ENCODE data around the gene BICC1.

BICC1 gene

DNA sequence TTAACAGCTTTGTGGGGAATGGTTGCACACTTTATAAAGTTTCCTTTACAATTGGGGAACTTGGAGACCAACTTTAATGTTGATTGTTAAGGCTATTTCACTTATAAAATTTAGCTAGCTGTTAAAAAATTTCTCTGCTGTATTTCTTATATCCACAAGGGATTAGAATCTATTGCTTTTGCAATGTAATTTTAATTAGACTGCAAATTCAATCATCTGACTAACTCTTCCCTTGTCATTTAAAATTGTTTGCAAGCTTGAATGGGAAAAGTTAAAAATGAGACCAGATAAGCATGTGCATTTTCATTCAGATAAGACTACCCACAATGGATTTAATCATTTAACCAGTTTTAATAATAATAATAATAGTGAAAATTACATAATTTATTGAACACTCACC, 213.2 kb downstream of the BICC1 start:
- ATAC-seq (ENCODE audit: low read depth) = no peak
- TF ChIP-seq, protein P1, sequence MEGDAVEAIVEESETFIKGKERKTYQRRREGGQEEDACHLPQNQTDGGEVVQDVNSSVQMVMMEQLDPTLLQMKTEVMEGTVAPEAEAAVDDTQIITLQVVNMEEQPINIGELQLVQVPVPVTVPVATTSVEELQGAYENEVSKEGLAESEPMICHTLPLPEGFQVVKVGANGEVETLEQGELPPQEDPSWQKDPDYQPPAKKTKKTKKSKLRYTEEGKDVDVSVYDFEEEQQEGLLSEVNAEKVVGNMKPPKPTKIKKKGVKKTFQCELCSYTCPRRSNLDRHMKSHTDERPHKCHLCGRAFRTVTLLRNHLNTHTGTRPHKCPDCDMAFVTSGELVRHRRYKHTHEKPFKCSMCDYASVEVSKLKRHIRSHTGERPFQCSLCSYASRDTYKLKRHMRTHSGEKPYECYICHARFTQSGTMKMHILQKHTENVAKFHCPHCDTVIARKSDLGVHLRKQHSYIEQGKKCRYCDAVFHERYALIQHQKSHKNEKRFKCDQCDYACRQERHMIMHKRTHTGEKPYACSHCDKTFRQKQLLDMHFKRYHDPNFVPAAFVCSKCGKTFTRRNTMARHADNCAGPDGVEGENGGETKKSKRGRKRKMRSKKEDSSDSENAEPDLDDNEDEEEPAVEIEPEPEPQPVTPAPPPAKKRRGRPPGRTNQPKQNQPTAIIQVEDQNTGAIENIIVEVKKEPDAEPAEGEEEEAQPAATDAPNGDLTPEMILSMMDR (IDR thresholded peaks at IDR 0.05; ENCODE audit: poor library complexity, severe bottlenecking) = no peak

DNA sequence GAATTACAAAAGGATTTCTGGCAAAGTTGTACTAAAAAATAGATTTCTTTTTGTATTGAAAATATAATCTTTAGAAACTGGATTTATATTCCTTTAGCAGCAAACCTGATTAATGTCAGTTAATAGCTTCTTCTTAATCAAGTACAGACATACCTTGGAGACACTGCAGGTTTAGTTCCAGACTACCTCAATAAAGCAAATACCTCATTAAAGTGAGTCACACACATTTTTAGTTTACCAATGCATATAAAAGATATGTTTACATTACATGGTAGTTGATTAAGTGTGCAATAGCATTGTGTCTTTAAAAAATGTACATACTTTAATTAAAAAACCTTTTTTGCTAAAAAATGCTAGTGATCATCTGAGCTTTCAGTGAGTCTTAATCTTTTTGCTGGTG, 215.0 kb downstream of the BICC1 start:
- Histone ChIP-seq H3K4me1 (ENCODE audit: insufficient read depth, poor library complexity, severe bottlenecking) (peaks cover 3% of the 10 kb centered on the region), H3K9me3 (ENCODE audit: severe bottlenecking) (peaks cover 2% of the 10 kb centered on the region), H3K4me3 (ENCODE audit: severe bottlenecking) (no peak overlapping the region), H3K27ac (ENCODE audit: poor library complexity, severe bottlenecking) (no peak overlapping the region), H3K27me3 (ENCODE audit: insufficient read depth, poor library complexity, severe bottlenecking) (no peaks in the 10 kb centered on the region), H3K36me3 (ENCODE audit: low read depth) (no peaks in the 10 kb centered on the region)
- DNase-seq (ENCODE audit: low spot score) = no peak
- TF ChIP-seq, protein P1 (IDR thresholded peaks at IDR 0.05; ENCODE audit: poor library complexity, severe bottlenecking) = no peak
- ATAC-seq (ENCODE audit: low read depth) = no peak

More for the DNA sequence above, 213.2 kb downstream of the BICC1 start:
- no peak for DNase-seq (ENCODE audit: low spot score)
- H3K9me3 ChIP-seq (ENCODE audit: severe bottlenecking) = no peaks in the 10 kb centered on the region
- no peak overlapping the region for H3K4me3 ChIP-seq (ENCODE audit: severe bottlenecking)
- peaks cover 3% of the 10 kb centered on the region for H3K4me1 ChIP-seq (ENCODE audit: insufficient read depth, poor library complexity, severe bottlenecking)
- H3K36me3 ChIP-seq (ENCODE audit: low read depth) = no peaks in the 10 kb centered on the region
- H3K27ac ChIP-seq (ENCODE audit: poor library complexity, severe bottlenecking) = no peak overlapping the region
- no peaks in the 10 kb centered on the region for H3K27me3 ChIP-seq (ENCODE audit: insufficient read depth, poor library complexity, severe bottlenecking)

DNA sequence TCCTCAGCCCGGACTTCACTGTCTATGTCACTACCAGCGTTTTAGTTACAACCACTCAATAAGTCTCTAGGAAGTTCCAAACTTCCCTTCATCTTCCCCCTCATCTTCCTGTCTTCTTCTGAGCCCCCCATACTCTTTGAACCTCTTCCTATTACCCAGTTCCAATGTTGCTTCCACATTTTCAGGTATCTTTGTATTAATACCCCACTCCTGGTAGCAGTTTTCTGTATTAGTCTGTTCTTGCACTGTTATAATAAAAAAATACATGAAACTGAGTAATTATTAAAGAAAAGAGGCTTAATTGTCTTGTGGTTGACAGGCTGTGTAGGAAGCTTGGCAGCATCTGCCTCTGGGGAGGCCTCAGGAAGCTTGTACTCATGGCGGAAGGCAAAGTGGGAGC, 218.6 kb downstream of the BICC1 start:
- Histone ChIP-seq H3K9me3 (ENCODE audit: severe bottlenecking) (peaks cover 2% of the 10 kb centered on the region), H3K27ac (ENCODE audit: poor library complexity, severe bottlenecking) (no peak overlapping the region), H3K27me3 (ENCODE audit: insufficient read depth, poor library complexity, severe bottlenecking) (no peaks in the 10 kb centered on the region), H3K36me3 (ENCODE audit: low read depth) (no peaks in the 10 kb centered on the region), H3K4me1 (ENCODE audit: insufficient read depth, poor library complexity, severe bottlenecking) (no peaks in the 10 kb centered on the region), H3K4me3 (ENCODE audit: severe bottlenecking) (no peak overlapping the region)
- TF ChIP-seq, protein P1 (IDR thresholded peaks at IDR 0.05; ENCODE audit: poor library complexity, severe bottlenecking) = no peak
- DNase-seq (ENCODE audit: low spot score) (no peak), ATAC-seq (ENCODE audit: low read depth) (no peak)

GRCh38 chr10:58733436-58733835, 220.8 kb downstream of the BICC1 start:
- no peak for ATAC-seq (ENCODE audit: low read depth)
- H3K4me1 ChIP-seq (ENCODE audit: insufficient read depth, poor library complexity, severe bottlenecking) = no peaks in the 10 kb centered on the region
- peaks cover 2% of the 10 kb centered on the region for H3K9me3 ChIP-seq (ENCODE audit: severe bottlenecking)

DNA sequence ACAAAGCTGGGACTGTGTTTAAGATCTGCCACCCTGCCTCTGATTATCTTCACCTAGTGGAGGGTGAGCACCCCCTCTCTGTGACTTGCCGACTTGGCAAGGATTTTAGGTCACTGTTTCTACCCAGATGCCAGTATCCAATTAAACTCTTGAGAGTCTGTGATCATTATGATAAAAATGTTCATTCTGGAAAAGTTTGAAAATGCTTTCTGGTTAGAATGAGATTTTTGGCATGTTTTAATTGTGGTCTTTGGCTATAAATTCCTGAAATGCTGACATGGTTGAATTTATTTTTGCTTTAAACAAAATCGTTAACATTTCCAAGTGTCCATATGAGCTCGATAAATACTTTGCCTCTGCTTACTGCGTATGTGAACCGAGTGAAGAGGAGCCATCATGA, 221.4 kb downstream of the BICC1 start:
- Histone ChIP-seq H3K27ac (ENCODE audit: poor library complexity, severe bottlenecking) (no peak overlapping the region), H3K4me1 (ENCODE audit: insufficient read depth, poor library complexity, severe bottlenecking) (no peaks in the 10 kb centered on the region), H3K27me3 (ENCODE audit: insufficient read depth, poor library complexity, severe bottlenecking) (no peaks in the 10 kb centered on the region), H3K9me3 (ENCODE audit: severe bottlenecking) (peaks cover 2% of the 10 kb centered on the region), H3K36me3 (ENCODE audit: low read depth) (no peaks in the 10 kb centered on the region), H3K4me3 (ENCODE audit: severe bottlenecking) (no peak overlapping the region)
- DNase-seq (ENCODE audit: low spot score) (no peak), ATAC-seq (ENCODE audit: low read depth) (no peak)
- TF ChIP-seq, protein P1 (IDR thresholded peaks at IDR 0.05; ENCODE audit: poor library complexity, severe bottlenecking) = no peak

More at GRCh38 chr10:58733436-58733835, 220.8 kb downstream of the BICC1 start:
- H3K27me3 ChIP-seq (ENCODE audit: insufficient read depth, poor library complexity, severe bottlenecking) = no peaks in the 10 kb centered on the region
- TF ChIP-seq, protein P1 (IDR thresholded peaks at IDR 0.05; ENCODE audit: poor library complexity, severe bottlenecking) = no peak
- H3K27ac ChIP-seq (ENCODE audit: poor library complexity, severe bottlenecking) = no peak overlapping the region
- no peak overlapping the region for H3K4me3 ChIP-seq (ENCODE audit: severe bottlenecking)
- no peaks in the 10 kb centered on the region for H3K36me3 ChIP-seq (ENCODE audit: low read depth)
- no peak for DNase-seq (ENCODE audit: low spot score)
